CD14-positive monocyte (primary cell): ENCODE measurements around the gene SATB1. TPM values are rescaled to one million over a fixed set of nuclear protein-coding genes. Genes with fewer than 3 reads are reported as not detected.

Source experiments
- DNase-seq, 3 donors: peaks; one replicate each; pipeline ENCODE4 v3.0.0-alpha.2; 2011 to 2022
- H2AFZ ChIP-seq: 2 replicates; pipeline ENCODE4 v1.6.0; 2012; ENCODE audit warnings: mild to moderate bottlenecking, low read depth, low read length, inconsistent platforms; ENCODE audit not compliant: insufficient read depth, poor library complexity, severe bottlenecking
- H3K27ac ChIP-seq, 2 donors: 1 replicate in 1 of 2; 2 replicates in 1 of 2; pipeline ENCODE4 v1.5.1; 2012 to 2013; ENCODE audit warnings: low read length in 2 of 2, control low read depth in 1 of 2, inconsistent platforms in 1 of 2, low read depth in 1 of 2, mild to moderate bottlenecking in 1 of 2
- H3K27me3 ChIP-seq, 2 donors: one replicate each; pipeline versions ENCODE4 v1.6.0 to v1.6.1; 2011 to 2013; ENCODE audit warnings: low read length in 2 of 2; ENCODE audit not compliant: control insufficient read depth in 2 of 2, insufficient read depth in 2 of 2
- H3K36me3 ChIP-seq, 2 donors: replicated peaks in 1 of 2; 1 replicate in 1 of 2; 2 replicates in 1 of 2; pipeline versions ENCODE4 v1.5.1 to v1.6.1; 2012 to 2013; ENCODE audit warnings: low read length in 2 of 2, control low read depth in 1 of 2, inconsistent platforms in 1 of 2, mild to moderate bottlenecking in 1 of 2; ENCODE audit not compliant: insufficient read depth in 2 of 2, control insufficient read depth in 1 of 2
- H3K4me1 ChIP-seq, 2 donors: 1 replicate in 1 of 2; 2 replicates in 1 of 2; pipeline versions ENCODE4 v1.5.1 to v1.6.1; 2012 to 2013; ENCODE audit warnings: low read length in 2 of 2, control low read depth in 1 of 2, inconsistent platforms in 1 of 2, mild to moderate bottlenecking in 1 of 2, moderate library complexity in 1 of 2; ENCODE audit not compliant: insufficient read depth in 2 of 2, control insufficient read depth in 1 of 2
- H3K4me2 ChIP-seq: replicated peaks from 2 replicates; pipeline ENCODE3; 2012; ENCODE audit warnings: low read length, moderate library complexity, mild to moderate bottlenecking; ENCODE audit not compliant: poor library complexity, severe bottlenecking; ENCODE audit errors: extremely low read depth
- H3K4me3 ChIP-seq, 3 experiments: fragments of 200-600 bp in 1 of 3; sonication (generic) in 1 of 3; replicated peaks in 1 of 3; 1 replicate in 2 of 3; 2 replicates in 1 of 3; pipeline ENCODE4 v1.5.1; 2011 to 2013; ENCODE audit warnings: low read length in 3 of 3, mild to moderate bottlenecking in 3 of 3, control low read depth in 2 of 3, low read depth in 2 of 3, inconsistent platforms in 1 of 3, moderate library complexity in 1 of 3
- H3K79me2 ChIP-seq: 2 replicates; pipeline ENCODE4 v1.6.0; 2012; ENCODE audit warnings: mild to moderate bottlenecking, control low read depth, inconsistent platforms, low read length, moderate library complexity; ENCODE audit not compliant: insufficient read depth
- H3K9ac ChIP-seq: 2 replicates; pipeline ENCODE4 v1.6.0; 2017; ENCODE audit warnings: low read length, mild to moderate bottlenecking; ENCODE audit not compliant: insufficient read depth, poor library complexity, severe bottlenecking
- H3K9me3 ChIP-seq, 2 donors: replicated peaks in 1 of 2; 1 replicate in 1 of 2; 2 replicates in 1 of 2; pipeline versions ENCODE4 v1.5.1 to v1.6.1; 2012 to 2013; ENCODE audit warnings: low read length in 2 of 2, control low read depth in 1 of 2; ENCODE audit not compliant: control insufficient read depth in 1 of 2, insufficient read depth in 1 of 2
- H4K20me1 ChIP-seq: 2 replicates; pipeline ENCODE4 v1.6.0; 2012; ENCODE audit warnings: mild to moderate bottlenecking, low read length, control low read depth, moderate library complexity; ENCODE audit not compliant: insufficient read depth
- H3K27ac Mint-ChIP-seq, 7 donors: one replicate each; pipeline ENCODE4 v1.8.0; 2020; ENCODE audit warnings: mild to moderate bottlenecking in 7 of 7, mixed read lengths in 7 of 7, moderate library complexity in 6 of 7, inconsistent platforms in 2 of 7
- H3K27me3 Mint-ChIP-seq, 3 donors: one replicate each; pipeline ENCODE4 v1.8.0; 2021 to 2022; ENCODE audit warnings: low read depth in 3 of 3, mild to moderate bottlenecking in 3 of 3, mixed read lengths in 3 of 3, moderate library complexity in 3 of 3, inconsistent platforms in 1 of 3
- H3K36me3 Mint-ChIP-seq, 2 donors: one replicate each; pipeline ENCODE4 v1.8.0; 2020; ENCODE audit warnings: mixed read lengths in 2 of 2, inconsistent platforms in 1 of 2, mild to moderate bottlenecking in 1 of 2
- H3K4me1 Mint-ChIP-seq: one replicate; pipeline ENCODE4 v1.8.0; 2020; ENCODE audit warnings: mild to moderate bottlenecking, mixed read lengths
- H3K4me3 Mint-ChIP-seq, 2 donors: one replicate each; pipeline ENCODE4 v1.8.0; 2020; ENCODE audit warnings: mild to moderate bottlenecking in 2 of 2, mixed read lengths in 2 of 2, moderate library complexity in 1 of 2
- H3K9me3 Mint-ChIP-seq, 7 donors: one replicate each; pipeline ENCODE4 v1.8.0; 2020 to 2022; ENCODE audit warnings: mixed read lengths in 7 of 7, mild to moderate bottlenecking in 6 of 7, moderate library complexity in 6 of 7, inconsistent platforms in 2 of 7
- WGBS: methylation state at CpG from one replicate; pipeline ENCODE4 v1.1.5; 2013; ENCODE audit warnings: missing lambda C conversion rate; ENCODE audit not compliant: insufficient coverage; 5-methylcytosine and 5-hydroxymethylcytosine counted together
- intact Hi-C, 2 donors: fragments of 100-400 bp; cut with micrococcal nuclease; formaldehyde crosslinking; loops; one replicate each; pipeline versions ENCODE4 v1.15.0 to v1.15.1; 2023
- polyA plus RNA-seq, 3 donors: library from polyadenylated mRNA; depleted of rRNA in 1 of 3; unstranded in 2 of 3; stranded (reverse) in 1 of 3; fragments of 300-500 nt in 2 of 3; fragments of >200 nt in 1 of 3; fragmentation: Illumina TruSeq in 2 of 3; gene quantifications; 1 replicate in 2 of 3; 2 replicates in 1 of 3; pipeline ENCODE4 v1.2.3, GENCODE V29; 2012 to 2021
- TF ChIP-seq, protein P1 (sequence below): fragments of 200-600 bp; IDR thresholded peaks from one replicate; pipeline ENCODE4 v1.8.0; 2022; ENCODE audit warnings: antibody characterized with exemption, mild to moderate bottlenecking

The SATB1 gene
- polyA plus RNA-seq, 3 donors, result 4.3 to 35.3 (median 6.9) TPM

DNA sequence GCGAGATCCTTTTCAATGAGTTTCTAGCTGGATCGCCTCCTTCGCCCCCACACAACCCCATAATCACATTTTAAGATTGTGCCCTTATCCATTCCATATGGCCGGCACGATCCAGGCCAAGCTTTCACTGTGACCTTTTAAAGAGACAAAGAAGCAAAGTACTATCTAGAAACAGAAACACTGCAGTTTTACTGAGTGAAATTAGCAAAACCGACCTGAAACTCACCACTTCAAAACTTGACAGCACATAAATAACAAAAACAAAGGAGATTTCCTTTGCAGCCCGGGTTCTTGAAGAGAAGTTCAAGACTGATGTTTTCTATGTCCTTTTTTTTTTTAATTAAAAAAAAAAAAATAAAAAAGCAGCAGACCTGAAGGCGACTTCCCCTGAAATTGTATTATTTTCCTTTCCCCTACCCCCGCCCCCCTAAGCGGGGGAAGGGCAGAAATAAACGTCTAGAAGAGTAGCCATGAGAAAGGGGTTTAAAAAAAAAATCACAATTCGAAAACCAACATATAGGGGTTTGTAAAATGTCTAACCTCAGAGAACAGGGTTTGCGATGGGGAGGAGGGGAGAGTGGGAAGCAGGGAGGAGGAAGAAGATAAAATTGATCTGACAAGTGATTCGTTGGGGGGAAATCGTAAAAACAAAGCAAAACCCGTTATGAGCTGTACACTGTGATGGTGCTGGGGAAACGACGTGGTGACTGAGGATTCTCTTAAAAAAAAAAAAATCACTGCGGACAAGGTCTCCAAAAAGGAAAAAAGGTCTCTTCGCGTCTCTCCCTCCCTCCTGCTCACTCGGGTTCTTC lies 1.5 kb downstream of the SATB1 start:
- Histone ChIP-seq H2AFZ (peak overlapping the region; percentile 84), H3K4me1 (peaks cover 10 to 17% of the 10 kb centered on the region in 2 donors), H4K20me1 (peaks cover 6% of the 10 kb centered on the region), H3K9ac (peak overlapping the region; percentile 87), H3K36me3 (peaks cover 17 to 24% of the 10 kb centered on the region in 2 donors), H3K27ac (peak overlapping the region; percentile 64 to 90), H3K79me2 (peaks cover 40% of the 10 kb centered on the region), H3K4me2 (peak overlapping the region; percentile 90), H3K9me3 (no peaks in the 10 kb centered on the region), H3K4me3 (peak overlapping the region; percentile 76 to 96 (median 87)), H3K27me3 (no peaks in the 10 kb centered on the region)
- Mint-ChIP-seq H3K9me3 (no peaks in the 10 kb centered on the region), H3K27ac (peak overlapping the region; percentile 87 to 96 (median 94)), H3K36me3 (peaks cover 17 to 21% of the 10 kb centered on the region in 2 donors), H3K4me1 (peaks cover 27% of the 10 kb centered on the region), H3K4me3 (peak overlapping the region; percentile 93 to 99), H3K27me3 (no peaks in the 10 kb centered on the region)
- TF ChIP-seq, protein P1, sequence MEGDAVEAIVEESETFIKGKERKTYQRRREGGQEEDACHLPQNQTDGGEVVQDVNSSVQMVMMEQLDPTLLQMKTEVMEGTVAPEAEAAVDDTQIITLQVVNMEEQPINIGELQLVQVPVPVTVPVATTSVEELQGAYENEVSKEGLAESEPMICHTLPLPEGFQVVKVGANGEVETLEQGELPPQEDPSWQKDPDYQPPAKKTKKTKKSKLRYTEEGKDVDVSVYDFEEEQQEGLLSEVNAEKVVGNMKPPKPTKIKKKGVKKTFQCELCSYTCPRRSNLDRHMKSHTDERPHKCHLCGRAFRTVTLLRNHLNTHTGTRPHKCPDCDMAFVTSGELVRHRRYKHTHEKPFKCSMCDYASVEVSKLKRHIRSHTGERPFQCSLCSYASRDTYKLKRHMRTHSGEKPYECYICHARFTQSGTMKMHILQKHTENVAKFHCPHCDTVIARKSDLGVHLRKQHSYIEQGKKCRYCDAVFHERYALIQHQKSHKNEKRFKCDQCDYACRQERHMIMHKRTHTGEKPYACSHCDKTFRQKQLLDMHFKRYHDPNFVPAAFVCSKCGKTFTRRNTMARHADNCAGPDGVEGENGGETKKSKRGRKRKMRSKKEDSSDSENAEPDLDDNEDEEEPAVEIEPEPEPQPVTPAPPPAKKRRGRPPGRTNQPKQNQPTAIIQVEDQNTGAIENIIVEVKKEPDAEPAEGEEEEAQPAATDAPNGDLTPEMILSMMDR, result no peak
- DNase-seq, result peak in 2 of 3 donors; percentile 29 to 51
- intact Hi-C loops, result no loop called here
- WGBS, result 4% methylated on average over 11 of the region's 22 CpGs

DNA sequence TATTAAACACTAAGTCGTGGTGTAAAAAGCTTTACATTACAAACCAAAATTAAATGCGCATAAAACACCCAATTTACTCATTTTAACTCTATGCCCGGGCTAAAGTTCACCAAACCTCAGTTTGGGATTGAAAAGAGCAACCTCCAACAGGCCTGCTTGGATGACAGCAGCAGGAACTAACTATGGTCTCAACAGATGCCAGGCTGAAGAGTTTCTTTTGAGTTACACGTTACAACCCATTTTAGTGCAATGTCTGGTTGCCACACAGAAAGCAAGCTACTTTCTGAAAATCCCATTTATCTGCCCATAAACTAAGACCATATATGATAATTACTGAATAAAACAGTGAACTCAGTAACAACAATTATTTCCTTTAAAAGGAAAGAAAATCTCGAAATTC lies 2.2 kb downstream of the SATB1 start:
- Mint-ChIP-seq H3K4me1 (peaks cover 27% of the 10 kb centered on the region), H3K9me3 (no peaks in the 10 kb centered on the region), H3K36me3 (peaks cover 24 to 27% of the 10 kb centered on the region in 2 donors), H3K27ac (peak overlapping the region in 6 of 7 donors; percentile 23 to 96 (median 70)), H3K4me3 (peak overlapping the region; percentile 93 to 99), H3K27me3 (no peaks in the 10 kb centered on the region)
- TF ChIP-seq, protein P1, result no peak
- Histone ChIP-seq H3K9me3 (no peaks in the 10 kb centered on the region), H4K20me1 (peaks cover 6% of the 10 kb centered on the region), H3K27ac (no peak overlapping the region), H3K4me2 (peak overlapping the region; percentile 90), H3K36me3 (peaks cover 19 to 30% of the 10 kb centered on the region in 2 donors), H3K9ac (peak overlapping the region; percentile 16), H3K27me3 (no peaks in the 10 kb centered on the region), H2AFZ (peak overlapping the region; percentile 84), H3K79me2 (peaks cover 40% of the 10 kb centered on the region), H3K4me3 (peak overlapping the region; percentile 76 to 96 (median 87)), H3K4me1 (peaks cover 10 to 17% of the 10 kb centered on the region in 2 donors)
- intact Hi-C loops, result no loop called here
- 8% methylated on average over 2 of the region's 5 CpGs for WGBS
- no peak for DNase-seq
